ENCODE data around the gene UST.

The UST gene

DNA sequence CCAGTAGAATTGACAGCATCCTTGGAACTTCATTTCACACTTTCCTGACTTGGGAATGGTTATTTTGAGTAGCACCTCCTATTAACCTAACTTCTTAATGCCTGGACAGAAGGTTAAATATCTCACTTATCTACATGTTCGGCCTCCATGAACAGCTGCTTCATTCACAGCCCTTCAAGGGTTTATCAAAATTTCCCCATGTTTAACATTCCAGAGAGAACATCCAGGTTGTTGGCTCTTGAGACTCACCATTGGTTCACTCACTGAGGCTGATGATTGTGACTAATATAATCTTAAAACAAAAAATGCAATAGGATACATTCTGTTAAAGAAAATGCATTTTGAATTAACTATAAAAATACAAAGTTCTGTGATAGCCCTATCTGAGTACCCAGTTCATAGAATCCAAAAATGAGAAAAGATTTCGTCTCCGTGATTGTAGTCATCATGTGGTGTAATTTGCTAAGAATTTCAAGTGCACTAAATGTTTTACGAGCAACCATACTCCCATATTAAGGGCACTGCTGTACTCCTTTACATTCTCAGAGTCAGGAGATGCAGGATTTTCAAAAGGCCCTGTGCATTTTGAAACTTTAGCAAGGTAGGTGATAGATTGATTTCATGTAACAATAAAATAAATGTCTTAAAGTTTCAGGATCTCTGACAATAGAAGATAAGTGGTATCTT, 310.1 kb downstream of the UST start:
- no peak overlapping the region for H3K27ac ChIP-seq
- TF ChIP-seq CTCF (conservative IDR thresholded peaks at IDR 0.05), result no peak
- TF ChIP-seq ZFX (IDR thresholded peaks at IDR 0.05), result no peak

DNA sequence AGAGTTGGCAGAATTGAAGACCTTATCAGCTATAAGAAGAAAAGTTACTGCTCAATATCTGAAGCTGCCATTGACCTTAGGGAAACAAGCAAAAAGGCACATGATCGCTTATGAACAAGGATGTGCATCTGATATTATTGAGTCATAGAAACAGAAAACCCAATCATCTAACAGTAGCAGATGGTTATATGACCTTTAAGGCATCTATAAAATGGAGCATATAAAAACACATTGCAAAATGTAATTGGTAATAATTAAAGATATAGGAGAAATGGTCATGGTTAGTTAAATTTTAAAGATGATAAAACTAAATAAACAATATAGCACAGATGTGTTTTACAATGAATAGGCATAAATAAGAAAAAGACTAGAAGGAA, 310.6 kb downstream of the UST start:
- H3K27ac ChIP-seq, result no peak overlapping the region
- no peak for TF ChIP-seq CTCF (conservative IDR thresholded peaks at IDR 0.05)

GRCh38 chr6:149059557-149059956, 312.7 kb downstream of the UST start:
- TF ChIP-seq ZFX (IDR thresholded peaks at IDR 0.05) (no peak), CTCF (conservative IDR thresholded peaks at IDR 0.05) (no peak)
- peak overlapping the region; percentile 83 for H3K27ac ChIP-seq

DNA sequence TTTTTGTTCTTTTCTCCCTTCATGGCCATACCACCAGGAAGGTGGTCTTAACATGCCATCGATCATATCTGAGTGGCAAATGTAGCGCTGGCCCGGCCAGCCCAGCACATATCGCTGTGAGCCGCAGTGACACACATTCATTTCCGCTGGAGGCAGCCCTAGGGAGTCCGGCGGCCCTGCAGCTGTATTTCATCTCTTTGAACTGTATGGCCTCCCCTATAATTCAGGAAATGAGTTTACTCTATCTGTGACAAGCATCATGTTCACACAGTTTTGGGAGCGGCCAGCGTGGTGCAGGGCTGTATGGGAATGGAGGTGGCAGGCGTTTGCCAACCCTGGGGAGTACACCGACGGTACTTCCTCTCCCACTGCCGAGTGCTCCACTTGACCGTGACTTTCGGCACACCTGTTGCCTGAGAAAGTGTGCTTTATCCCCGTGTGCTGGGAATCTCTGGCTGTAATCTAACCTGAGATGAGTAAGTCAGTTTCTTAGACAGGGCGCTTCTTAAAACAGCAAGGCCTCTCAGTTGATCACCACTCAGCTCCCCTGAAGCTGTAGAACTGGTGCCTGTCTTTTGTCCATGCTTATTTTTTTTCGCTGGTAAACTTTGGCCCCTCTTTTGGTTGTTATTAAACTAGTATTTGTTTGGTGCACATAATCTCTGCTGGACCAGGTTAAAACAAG, 313.6 kb downstream of the UST start:
- H3K27ac ChIP-seq, result peak overlapping the region; percentile 83
- TF ChIP-seq CTCF (conservative IDR thresholded peaks at IDR 0.05) (no peak), ZFX (IDR thresholded peaks at IDR 0.05) (no peak)

GRCh38 chr6:149060985-149061760, 314.3 kb downstream of the UST start:
- H3K27ac ChIP-seq, result peak overlapping the region; percentile 83
- no peak for TF ChIP-seq ZFX (IDR thresholded peaks at IDR 0.05)
- TF ChIP-seq CTCF (conservative IDR thresholded peaks at IDR 0.05), result no peak

DNA sequence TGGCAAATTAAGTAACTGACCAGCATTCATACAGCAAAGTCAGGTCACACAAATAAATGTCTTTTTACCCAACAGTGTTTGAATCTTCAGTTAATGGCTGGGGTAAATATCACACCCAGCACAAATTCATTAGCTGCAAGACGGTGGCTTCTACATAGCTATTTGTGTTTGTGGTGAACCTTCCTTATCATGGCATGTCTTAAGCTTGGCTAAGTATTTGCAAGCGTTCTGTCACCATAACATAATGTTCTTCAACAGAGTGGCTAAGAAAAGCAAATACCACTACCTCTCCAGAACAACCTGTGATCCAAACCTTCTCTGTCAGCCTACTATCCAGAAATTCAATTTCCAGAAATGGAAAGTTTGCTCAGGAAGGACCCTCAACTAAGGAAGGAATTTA, 315.1 kb downstream of the UST start:
- TF ChIP-seq CTCF (conservative IDR thresholded peaks at IDR 0.05) (no peak), ZFX (IDR thresholded peaks at IDR 0.05) (no peak)
- H3K27ac ChIP-seq, result peak overlapping the region; percentile 83

Data from C4-2B (cell line).